HG03565 (cell line): Measurements from ENCODE around the gene MYO16.

ENCODE experiments used
- ATAC-seq: cut with Tn5 transposase; IDR thresholded peaks from one replicate; pipeline ENCODE4 v1.9.1; 2021; ENCODE audit warnings: mild to moderate bottlenecking, moderate library complexity; ENCODE audit not compliant: unreplicated experiment

Gene MYO16

DNA sequence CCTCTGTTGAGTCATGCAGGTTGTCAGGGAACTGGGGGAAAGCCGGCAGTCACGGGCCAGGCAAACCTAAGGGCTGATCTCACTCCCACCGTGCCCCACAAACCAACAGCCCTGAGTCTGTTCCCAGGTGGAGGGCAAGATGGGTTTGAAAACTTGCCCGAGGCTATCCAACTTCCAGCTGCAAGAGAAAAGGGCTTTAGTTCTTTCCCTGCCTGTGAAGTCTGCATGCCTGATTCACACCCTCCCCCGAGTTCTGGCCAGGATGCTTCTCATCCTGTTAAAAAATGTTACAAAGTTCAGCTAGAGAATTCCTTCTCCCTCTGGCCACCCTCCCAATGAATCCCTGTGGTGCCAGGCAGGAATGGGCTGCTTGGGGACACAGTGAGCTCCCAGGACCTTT, 33.1 kb downstream of the MYO16 start:
- no peak for ATAC-seq

DNA sequence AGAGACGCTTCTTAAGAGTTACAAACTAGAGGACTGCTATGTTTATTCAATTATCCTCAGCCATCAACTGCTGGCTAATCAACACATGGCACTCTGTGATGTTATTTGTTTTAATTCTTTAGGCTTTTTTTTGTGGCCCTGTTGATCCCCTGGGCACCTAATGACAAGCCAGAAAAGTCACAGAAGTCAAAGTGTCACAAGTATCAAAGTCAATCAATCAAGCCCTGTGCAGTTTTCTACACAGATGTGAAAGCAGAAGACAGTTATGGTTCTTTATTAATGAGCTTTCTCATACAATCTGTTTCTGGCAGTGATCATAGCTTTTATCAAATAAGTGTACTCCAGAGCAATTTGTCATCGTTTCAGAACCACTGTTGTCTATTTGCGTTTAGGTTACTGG, 34.3 kb downstream of the MYO16 start:
- no peak for ATAC-seq

DNA sequence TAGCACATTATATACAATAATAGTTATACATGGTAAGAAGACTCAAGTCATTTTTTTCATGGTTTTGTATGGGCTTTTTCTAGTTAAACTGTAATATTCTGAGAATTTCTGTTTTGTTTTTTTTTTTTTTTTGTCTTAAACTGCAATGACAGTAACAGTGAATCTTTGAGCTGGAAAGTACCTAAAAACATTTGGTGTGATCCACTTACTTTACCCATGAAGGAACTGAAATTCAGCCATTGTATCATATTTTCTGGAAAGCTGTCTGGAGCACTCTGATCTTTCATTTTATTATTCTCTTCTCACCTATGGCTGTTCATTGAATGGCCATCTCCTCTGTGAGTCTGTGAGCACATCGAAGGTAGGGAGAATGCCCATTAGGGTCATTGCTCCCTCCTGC, 37.8 kb downstream of the MYO16 start:
- ATAC-seq = no peak

DNA sequence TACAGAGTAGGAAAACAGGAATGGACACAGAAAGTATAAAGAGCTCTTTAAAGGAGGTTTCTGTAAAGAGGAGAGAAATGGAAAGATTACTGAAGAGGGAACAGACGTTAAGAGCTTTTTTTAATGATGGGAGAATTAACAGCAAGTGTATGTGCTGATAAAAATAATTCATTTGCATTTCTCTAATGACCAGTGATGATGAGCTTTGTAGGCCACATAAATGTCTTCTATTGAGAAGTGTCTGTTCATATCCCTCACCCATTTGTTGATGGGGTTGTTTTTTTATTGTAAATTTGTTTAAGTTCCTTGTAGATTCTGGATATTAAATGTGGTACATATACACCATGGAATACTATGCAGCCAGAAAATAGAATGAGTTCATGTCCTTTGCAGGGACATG, 40.0 kb downstream of the MYO16 start:
- no peak for ATAC-seq

DNA sequence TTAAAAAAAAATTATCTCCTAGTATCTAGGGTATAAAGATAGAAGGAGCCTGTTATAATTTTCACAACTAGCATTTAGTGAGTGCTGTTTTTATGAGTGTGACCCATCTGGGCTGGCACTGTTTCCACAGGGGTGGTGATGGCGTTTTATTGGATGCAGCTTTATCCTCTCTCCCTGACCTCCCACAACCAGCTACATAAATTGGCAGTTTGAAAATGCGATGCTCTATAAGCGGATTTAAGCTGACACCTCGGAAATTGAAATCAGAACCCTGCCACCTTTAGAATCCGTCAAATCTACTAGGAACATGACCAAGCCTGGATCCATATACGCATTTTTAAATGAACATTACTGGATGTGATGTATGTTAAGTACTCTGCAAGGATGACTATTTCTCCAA, 44.9 kb downstream of the MYO16 start:
- no peak for ATAC-seq

DNA sequence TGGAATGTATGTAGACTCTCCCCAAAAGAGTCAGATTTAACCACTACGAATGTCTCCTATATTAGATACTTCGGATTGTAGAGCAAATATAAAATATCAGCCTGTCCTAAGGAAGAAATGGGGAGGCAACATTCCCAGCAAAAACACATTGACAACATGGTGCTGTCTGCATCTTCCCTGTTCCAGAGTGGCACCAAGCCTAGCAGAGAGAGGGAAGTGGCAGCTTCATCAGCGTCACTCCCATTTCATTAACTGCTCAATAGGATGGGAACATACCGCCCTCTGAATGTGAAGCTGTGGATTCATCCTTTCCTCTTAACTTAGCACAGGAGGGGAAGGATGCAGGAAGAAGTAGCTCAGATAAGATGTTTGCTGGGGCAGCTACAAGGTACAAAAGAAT, 45.4 kb downstream of the MYO16 start:
- ATAC-seq = no peak

DNA sequence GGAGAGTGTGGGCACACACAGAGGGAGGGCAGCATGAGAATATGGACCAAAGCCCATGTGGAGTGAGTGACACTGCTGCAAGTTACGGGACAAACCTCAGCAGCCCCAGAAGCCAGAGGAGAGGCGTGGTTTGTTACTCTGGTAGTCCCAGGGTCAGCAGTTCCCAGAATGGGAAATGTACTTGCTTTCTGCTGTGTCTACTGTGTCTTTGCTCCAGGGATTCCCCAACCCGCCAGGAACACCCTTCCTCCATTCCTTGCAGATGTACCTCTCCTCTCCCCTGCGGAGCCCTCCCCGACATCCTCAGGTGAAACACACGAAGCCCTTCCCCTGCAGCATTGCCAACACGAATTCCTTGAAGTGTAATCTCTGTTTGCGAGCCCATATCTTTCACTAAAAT, 47.2 kb downstream of the MYO16 start:
- no peak for ATAC-seq

DNA sequence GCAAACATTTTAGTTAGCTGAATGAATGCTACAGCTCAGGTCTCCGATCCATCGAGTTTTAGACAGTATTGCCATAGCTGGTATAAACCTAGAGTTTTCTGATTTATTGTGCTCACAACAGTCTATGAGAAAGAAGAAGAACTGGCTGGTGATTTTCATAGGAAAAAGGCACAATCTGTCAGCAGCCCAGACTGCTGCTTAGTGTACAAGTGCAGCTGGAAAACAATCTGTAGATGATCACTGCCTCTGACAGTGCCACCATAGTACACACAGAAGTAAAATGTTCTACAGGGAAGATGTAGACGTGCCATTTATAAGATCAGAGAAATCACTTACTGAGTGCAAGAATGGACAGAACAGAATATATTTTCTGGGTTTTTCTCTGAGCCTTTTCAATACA, 48.4 kb downstream of the MYO16 start:
- ATAC-seq = no peak

DNA sequence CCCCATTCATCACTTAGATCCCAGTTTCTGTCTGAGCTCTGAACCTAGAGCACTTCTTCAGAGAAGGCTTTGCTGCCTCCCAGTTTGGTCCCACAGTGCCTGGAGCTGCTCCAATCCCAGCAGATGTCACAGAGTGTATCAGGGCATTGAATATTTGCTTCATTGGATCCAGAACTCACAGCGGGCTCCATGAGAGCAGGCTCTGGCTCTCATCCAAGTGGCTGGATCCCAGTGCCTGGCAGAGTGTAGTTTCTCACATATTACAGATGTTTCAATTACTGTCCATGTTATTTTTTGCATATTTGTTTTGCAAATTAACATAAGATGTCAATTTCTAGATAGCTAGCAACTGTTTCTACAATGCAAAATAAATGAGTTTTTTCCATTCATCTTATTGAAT, 50.6 kb downstream of the MYO16 start:
- ATAC-seq = no peak

DNA sequence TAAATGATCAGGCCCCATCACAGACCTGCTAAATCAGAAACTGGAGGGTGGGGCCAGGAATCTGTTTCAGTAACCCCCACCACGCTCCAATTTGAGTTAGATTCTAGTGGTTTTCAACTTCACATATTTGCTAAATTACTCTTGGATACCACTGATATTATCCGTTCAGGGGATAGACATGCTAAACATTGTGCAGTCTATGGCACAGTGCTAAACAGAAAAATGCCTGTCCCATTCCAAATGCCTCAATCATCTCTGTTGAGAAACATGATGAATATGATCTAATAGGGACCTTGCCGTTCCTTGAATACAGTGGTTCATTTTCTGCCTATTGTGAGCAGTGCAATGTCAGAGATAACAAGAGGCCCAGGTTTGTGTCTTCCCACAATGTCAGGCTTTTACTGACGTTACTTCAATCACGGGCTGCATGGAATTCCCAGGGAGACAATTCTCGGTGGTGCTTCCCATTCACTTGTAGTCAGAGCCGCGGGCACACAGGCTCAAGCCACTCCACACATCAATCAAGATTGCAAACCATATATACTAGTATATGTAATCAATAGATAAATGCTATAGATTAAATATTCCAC, 52.7 kb downstream of the MYO16 start:
- no peak for ATAC-seq

DNA sequence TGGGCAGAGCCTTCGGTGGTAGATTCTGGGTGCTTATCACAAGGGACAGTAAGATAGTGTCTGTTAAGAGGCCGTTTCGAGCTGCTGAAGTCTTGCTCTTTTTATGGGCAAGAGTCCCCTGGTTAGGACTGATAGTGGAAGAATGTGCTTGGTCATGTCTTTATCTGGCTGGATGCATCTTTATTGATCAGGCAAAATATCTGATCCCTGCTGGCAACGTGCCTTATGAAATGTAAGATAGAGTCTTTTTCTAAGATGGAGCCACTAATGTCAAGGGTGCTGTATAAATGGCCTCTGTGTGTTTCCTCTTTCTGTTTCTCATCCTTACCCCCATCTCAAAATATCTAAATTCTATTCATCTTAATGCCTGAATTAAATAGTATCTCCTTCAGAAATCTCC, 53.3 kb downstream of the MYO16 start:
- no peak for ATAC-seq

DNA sequence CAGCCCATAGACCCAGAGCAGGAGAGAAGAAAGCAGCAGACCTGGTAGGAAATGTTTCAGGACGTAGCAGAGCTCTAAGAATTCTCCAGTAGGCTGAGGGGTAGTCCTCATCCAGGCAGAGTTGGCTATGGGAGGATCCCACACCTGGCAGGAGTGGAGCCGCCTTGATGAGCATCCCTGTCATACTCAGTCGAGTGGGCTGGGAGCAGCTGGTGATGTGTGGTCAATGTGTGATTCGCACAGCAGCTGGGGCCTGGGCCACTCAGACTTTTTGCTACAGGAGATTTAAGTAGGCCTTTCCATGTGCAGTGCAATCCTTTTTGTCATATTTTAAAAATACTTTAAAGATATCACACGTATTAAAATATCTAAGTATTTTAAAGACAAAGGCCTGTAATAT, 56.6 kb downstream of the MYO16 start:
- no peak for ATAC-seq

DNA sequence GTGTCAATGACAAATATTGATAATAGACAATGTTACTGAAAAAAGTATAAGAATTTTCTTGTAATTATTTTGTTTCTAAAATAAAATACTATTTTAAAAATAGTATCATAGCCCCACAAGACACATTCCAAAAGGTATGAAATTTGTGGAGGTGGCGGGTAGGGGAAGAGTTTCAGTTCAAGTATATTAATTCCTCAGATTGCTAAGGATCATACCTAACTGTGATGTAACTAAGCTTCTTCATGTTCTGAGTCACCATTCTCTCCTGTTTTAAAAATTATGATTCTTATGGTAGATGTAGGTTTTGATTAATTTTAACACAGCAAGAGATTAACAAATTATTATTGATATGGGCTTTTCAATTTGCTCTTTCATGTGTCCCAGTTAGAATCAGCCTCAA, 61.3 kb downstream of the MYO16 start:
- no peak for ATAC-seq

DNA sequence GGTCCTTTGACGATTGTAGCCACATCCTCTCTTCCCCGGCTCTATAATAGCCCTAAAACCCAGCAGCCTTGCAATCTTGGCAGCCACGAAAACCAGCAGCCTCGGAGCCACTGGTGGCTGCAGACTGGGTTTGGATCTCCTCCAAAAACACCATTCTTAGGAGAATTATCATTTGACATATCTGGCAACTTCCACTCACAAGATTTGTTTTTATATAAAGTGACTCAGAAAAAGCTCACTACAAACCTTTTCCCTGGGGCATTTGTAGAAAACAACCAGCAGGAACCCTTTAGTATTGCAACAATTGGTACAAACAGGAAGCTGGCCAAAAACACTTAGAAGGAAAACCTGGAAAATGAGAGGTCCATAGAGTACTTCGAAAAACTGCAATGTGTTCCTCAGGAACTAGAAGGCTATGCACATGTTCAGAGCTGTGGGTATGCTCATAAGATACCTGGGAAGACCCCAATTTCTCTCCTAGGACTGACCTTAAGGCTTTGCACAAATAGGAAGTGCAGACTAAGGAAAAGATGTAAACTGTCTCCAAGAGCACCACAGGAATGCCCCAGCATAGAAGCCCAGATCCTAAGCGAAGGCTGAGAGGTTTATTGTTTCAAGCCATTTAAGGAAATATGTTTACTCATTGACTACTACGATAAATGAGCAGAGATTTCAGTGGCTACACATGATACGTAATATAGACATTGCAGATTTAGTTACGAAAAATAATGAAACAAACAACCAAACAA, 71.2 kb downstream of the MYO16 start:
- ATAC-seq = no peak

DNA sequence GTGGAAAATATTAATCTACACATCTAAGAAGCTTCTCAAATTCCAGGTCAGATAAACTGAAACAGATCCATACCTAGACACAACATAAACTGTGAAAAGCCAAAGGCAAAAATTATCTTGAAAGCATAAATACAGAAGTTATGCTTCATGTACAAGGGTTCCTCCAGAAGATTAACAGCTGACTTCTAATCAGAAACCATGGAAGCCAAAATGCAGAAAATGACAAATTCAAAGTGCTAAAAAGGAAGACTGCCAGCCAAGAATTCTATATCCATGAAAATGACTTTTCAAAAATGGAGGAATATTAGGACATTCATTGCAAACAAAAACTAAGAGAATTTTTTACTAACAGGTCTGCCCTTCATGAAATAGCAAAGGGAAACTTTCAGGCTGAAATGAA, 72.8 kb downstream of the MYO16 start:
- ATAC-seq = no peak

DNA sequence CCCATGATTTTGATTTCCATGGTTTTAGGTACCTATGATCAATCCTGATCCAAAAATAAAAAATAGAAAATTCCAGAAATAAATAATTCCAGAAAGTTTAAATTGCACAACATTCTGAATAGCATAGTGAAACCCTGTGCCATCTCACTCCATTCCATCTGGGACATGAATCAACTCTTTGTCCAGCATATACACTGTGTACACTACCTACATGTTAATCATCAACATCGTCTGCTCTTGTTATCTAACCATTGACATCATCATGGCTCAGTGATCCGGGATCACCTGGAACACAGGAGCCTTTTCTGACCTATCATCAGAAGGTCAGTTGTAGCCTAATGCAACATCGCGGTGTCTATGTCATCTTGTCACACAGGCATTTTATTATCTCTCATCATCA, 75.6 kb downstream of the MYO16 start:
- no peak for ATAC-seq

DNA sequence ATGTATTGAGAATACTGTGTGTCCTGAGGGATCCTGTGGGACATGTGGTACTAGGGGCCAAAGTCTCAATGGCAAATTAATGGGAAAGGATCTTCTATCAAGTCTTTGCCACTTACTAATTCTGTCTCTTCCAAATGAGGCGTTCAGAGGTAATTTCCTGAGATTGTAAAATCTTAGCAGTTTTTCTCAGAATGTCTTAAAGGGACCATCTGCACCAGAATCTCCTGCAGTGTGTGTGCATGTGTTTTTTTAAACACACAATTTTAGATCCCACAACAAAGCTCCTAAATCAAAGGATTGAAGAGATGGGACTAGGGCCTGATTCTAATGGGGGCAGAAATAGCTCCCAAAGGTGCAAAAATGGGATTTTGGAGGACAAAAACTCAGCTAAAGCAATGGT, 78.2 kb downstream of the MYO16 start:
- no peak for ATAC-seq

DNA sequence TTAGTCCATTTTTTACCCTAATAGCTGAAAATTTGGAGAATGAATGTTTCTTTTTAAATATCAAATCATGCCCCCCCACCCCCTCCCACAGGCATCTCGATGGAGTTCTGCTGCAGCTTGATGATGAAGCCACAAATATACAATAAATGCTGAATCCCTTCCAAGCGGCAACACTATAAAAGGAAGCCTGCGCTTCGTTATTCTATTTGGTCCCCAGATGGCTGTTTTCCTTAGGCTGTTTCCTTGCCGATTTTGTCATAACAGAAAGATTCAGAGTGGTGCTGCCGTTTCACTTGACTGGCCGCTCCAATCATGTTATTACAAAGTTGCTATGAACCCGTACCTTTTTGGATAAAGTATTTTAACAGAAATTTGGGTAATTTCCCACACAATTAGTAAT, 79.5 kb downstream of the MYO16 start:
- ATAC-seq = no peak

DNA sequence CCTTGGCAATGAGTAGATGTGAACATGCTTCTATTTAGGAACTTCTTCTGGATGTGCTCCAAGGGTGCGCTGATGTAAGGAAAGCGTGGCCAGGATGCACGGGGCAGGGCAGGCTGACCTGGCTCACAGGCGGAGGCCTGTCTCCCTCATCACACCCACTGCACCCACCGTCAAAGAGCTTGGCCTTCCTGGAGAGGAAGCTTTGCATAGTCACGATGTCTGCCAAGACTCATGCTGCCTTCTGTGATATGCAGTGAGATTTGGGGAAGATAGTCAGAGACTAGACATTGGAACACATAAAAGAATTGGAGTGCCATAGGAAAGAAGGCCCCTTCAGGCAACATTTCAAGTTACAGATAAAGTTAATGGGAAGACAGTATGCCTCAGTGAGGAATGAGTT, 82.0 kb downstream of the MYO16 start:
- no peak for ATAC-seq

DNA sequence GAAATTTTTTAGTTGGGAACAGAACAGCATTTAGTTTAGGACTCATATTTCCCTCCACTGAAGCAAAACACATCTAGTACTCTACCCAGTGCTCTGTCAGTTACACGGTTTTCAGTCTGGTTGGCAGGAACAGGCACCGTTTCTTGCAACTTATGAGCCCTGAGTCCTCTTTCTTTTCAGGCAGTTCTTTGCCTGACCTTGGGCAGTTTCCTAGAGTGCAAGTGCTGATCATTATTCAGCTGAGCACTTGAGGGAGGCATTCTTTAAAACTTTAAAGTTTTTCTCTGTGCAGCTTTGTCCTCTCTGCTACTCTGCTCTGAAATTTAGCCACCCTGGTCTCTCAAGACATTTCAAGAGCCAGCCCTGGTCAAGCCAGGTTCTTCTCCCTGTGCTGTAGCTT, 96.1 kb downstream of the MYO16 start:
- ATAC-seq = no peak

DNA sequence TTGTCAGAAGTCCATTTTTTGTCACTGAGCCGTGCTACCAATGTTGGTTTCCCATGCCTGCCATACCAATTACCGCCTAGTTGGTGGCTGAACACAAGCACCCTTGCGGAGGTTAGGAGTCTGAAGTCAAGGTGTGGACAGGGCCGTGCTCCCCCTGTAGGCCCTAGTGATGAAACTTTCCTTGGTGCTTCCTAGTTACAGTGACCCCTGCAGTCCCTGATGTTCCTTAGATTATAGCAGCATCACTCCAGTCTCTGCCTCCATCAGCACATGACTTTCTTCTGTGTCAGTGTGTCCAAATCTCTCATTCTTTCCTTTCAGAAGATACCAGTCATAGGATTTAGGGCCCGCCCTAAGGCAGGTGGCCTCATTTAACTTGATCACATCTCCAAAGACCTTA, 99.0 kb downstream of the MYO16 start:
- ATAC-seq = no peak

DNA sequence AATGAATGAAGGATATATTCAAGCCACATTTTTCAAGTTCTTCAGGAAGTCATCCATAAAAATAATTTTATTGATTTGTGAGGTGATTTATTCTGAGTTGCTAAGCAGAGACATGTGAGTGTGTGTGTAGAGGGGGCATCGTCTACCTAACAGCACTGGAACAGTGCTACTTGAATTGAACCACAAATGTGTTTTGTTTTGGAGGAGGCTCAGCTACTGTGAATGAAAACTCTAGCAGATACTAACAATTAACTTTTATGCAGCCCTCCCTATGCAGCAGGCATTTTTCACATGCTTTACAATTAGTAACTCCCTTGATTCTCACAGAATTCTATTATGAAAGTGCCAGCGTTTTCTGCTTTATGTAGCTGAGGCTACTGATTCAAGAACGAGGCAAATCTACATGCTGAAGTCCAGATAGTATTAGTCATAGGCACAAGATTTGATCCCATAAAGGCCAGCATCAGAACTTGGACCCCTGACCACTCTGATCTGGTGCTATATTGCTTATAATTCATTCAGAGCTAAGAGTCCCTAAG, 103.7 kb downstream of the MYO16 start:
- ATAC-seq = no peak

DNA sequence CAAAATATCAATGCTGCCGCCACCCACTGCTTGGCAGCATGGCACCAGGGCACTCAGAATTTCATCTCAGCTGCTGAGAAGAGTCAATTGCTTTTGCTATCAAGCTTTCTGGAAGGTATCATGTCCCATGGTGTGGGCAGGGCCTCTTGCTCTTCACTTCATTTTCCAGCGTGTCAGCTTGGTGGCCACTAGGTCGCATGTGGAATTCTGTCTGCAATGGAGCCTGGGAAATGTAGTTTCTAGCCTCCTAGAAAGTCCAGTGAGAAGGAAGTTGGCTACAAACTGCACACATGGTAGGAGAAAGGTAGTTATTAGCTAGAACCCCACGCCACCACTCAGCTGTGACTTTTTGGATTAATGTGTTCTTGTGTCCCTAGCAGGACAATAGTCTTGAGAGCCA, 105.3 kb downstream of the MYO16 start:
- ATAC-seq = no peak
